K562 (cell line): ENCODE results near the gene NCAPG2.

ENCODE experiments used
- BCL6 ChIP-seq: fragments of 250-450 bp; sonication (Bioruptor Pico); IDR thresholded peaks from 2 replicates; pipeline ENCODE4 v1.4.0; 2020
- CBFB ChIP-seq: sonication (generic); formaldehyde crosslinking; IDR thresholded peaks from 2 replicates; pipeline ENCODE4 v1.4.0; 2020; ENCODE audit warnings: mild to moderate bottlenecking, missing genetic modification reagents
- ETV5 ChIP-seq: sonication (generic); formaldehyde crosslinking; IDR thresholded peaks from 2 replicates; pipeline ENCODE4 v1.4.0; 2020; ENCODE audit warnings: low read depth, mild to moderate bottlenecking, missing genetic modification reagents
- HMGXB4 ChIP-seq: sonication (generic); formaldehyde crosslinking; IDR thresholded peaks from 2 replicates; pipeline ENCODE4 v1.8.1; 2023; ENCODE audit warnings: mild to moderate bottlenecking, missing genetic modification reagents
- MYBL2 ChIP-seq, 2 experiments: fragments of 450-650 bp in 1 of 2; sonication (generic) in 1 of 2; formaldehyde crosslinking in 1 of 2; IDR thresholded peaks; 2 replicates each; pipeline versions ENCODE4 v1.6.1 to v1.8.1; 2017 to 2022; ENCODE audit warnings: borderline replicate concordance in 1 of 2, inconsistent platforms in 1 of 2, low read depth in 1 of 2, mild to moderate bottlenecking in 1 of 2, missing genetic modification reagents in 1 of 2, moderate library complexity in 1 of 2
- NFIC ChIP-seq: fragments of 450-650 bp; IDR thresholded peaks from 2 replicates; pipeline ENCODE4 v1.6.1; 2017; ENCODE audit warnings: mild to moderate bottlenecking, inconsistent platforms
- TCF7L2 ChIP-seq: fragments of 150-350 bp; IDR thresholded peaks from 2 replicates; pipeline ENCODE4 v1.6.1; 2016; ENCODE audit warnings: low read depth, mild to moderate bottlenecking, low read length, moderate library complexity
- ZC3H4 ChIP-seq: sonication (generic); formaldehyde crosslinking; IDR thresholded peaks from 2 replicates; pipeline ENCODE4 v1.9.0; 2021; ENCODE audit warnings: missing genetic modification reagents, borderline replicate concordance

GRCh38 chr7:158620839-158621441 lies 83.7 kb downstream of the NCAPG2 start:
- TF ChIP-seq HMGXB4 (no peak), NFIC (no peak), CBFB (CRISPR knock-in tag) (no peak), TCF7L2 (no peak), ZC3H4 (CRISPR knock-in tag) (no peak), MYBL2 (IDR thresholded peaks at IDR 0.05; ENCODE audit: low read depth) (no peak), MYBL2 (CRISPR knock-in tag; IDR thresholded peaks at IDR 0.05; ENCODE audit: borderline replicate concordance) (no peak), BCL6 (CRISPR knock-in tag) (no peak), ETV5 (no peak)
